ENCODE results near the gene POLDIP2.

The POLDIP2 gene

DNA sequence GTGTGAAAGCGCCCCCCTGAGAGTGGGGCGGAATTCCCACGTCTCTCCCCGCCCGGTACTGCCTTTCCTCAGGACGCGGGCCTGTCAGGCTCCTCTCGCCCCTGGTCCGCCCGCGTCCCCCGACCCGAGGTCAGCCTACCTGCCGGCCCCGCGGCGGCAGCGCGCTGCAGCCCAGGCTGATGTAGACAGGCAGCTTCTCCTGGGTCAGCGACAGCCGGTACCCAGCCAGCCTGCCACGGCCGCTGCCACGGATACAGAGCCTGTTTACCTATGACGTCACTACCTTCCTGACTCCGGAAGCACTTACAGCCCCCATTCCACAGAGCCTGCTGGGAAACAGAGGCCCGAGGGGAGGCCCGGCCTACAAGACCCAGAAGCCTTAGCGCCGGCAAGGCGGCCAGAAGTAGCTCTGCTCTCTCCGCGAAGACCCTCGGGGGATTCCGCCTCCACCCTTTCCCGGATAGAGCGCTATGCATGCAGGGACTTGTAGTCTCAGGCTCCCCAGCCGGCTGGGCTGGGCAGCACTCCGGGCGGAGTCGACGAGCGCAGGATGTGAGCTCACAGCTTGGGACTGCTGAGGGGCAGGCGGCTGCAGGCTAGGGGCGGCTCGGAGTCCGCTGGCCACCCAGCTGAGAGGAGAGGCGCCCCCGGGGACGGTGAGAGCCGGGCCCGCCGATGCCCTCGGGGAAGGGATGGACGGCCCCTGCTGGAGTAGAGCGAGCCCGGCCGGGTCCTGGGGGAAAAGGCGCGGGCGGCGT is 21.9 kb downstream of the POLDIP2 start, which contains the start of the genes IFT20 and TNFAIP1:
Gene IFT20 (minus strand): TSS at position 272 of the 758 bp plus-strand sequence. CDS start 3,487 bp downstream, outside the sequence.
Gene TNFAIP1 (plus strand): TSS at position 561 of the 758 bp plus-strand sequence. CDS start 3,761 bp downstream, outside the sequence.
- DNase-seq (ENCODE audit: low read depth) = peak; percentile 92

DNA sequence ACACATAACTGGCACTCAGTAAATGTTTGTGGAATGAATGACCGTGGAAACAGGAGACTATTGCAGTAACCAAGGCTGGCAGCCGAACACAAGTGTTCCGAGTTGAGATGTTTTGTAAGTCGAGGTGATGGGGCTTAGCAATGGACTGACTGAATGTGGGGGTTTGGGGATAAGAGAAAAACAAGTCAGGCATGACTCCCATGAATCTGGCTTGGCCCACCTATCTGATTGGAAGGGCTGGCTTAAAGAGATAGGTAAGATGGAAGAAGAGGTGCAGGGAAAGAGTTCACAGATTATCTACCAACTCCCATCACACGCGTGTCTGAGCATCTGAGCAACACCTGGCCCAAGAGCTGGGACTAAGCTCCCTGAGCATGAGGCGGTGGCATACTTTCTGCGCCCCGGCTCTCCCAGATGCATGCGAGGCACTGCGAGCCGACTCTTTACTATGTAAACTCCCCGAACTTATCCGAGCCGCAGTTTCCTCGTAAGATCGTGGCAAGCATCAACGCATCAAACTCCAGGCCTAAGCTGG is 22.6 kb downstream of the POLDIP2 start:
- DNase-seq (ENCODE audit: low read depth) = no peak

DNA sequence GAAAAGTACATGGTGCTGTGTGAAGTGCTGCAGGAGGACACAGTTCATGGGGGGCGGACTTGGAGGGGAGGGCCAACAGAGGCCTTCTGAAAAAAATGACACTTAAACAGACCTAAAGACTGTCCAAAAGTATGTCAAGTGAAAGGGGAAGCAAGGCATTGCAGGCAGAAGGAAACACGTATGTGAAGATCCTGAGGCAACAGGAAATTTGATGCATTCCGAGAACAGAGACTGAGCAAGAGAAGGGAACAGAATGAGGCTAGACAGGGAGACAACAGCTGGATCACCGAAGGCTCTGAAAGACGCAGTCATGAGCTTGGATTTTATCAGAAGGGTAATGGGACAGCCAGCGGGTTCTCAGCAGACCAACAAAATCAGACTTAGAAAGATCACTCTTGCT is 23.2 kb downstream of the POLDIP2 start:
- no peak for DNase-seq (ENCODE audit: low read depth)

DNA sequence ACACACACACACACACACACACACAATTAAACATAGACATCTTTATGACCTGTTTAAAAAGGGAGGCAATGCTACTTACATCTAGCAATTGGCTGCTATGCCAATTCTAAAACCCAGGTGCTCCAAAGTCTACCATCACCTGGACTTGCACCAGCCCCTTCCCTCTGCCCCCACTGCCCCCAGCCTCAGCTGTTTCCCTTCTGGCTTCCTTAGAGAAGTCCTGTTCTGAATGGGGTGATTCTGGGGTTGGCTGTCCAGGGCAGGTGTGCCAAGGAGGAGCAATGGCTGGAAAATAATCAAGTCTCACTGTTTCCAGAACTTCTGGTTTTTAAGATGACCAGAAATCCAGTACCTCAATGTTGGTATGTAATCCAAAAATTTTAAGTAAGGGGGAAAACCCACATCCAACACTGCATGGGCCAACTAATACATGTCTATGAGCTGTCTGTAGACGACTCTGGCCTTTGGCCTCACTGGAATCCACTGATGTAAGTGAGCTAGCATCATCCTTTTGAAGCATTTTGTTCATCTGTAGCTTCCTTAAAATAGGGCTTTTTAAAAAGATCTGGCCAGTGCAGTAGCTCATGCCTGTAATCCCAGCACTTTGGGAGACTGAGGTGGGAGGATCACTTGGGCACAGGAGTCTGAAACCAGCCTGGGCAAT is 24.1 kb downstream of the POLDIP2 start:
- DNase-seq (ENCODE audit: low read depth) = no peak

DNA sequence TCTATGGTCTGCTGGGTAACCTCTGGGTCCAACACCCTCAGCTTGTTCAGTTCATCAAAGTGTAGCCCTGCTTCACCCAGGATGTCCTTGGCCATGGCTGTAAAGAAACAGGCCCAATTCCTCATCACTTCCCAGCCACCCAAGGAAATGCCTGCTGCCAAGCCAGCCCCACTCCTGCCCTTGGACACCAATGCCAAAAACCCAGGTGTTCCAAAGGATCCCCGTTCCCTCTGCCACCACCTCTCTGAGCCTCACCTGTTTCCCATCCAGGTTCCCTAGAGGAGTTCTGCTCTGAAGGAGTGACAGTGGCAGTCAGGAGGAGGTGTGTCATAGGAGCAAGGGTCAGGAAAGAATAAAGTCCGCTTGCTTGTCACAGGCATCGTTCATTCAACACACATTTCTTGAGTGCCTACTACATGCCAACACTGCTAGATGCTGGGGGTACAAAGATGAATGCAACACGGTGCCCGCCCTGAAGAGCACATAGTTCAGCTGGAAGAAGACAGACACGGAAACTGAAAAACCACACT is 25.4 kb downstream of the POLDIP2 start:
- DNase-seq (ENCODE audit: low read depth) = no peak

DNA sequence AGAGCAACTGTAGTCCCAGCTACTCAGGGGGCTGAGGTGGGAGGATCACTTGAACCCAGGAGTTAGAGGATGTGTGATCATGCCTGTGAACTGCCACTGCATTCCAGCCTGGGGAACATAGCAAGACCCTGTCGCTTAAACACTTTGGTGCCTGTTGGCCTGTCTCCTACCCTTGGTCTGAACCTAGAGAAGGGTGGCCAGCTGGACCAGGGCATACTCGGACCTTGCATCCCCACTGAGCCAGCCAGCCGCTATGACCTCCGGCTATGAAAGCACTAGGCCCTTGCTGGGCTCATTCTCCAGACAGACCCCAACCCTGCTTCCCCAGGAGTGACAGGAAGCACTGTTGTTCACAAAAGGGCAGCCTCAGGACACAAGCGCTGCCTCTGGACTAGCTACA is 26.7 kb downstream of the POLDIP2 start:
- no peak for DNase-seq (ENCODE audit: low read depth)

DNA sequence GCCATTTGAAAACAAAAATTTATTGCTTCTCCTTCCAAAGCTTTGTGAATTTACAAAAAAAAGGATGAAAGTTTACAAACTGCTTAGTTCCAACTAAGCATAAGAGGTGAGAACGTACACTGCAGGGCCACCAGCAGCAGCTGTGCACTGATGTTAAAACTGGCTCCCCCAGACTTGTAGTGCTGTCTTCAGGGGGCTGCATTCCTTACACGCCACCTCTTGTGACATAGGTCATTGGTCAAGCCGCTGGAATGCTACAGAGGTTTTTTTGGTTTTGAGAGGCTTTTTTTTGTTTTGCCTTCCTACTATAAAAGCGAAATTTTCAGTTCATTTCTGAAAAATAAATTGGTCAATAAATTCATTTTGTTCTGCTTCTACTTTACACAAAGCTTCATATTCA is 29.0 kb downstream of the POLDIP2 start:
- DNase-seq (ENCODE audit: low read depth) = no peak

DNA sequence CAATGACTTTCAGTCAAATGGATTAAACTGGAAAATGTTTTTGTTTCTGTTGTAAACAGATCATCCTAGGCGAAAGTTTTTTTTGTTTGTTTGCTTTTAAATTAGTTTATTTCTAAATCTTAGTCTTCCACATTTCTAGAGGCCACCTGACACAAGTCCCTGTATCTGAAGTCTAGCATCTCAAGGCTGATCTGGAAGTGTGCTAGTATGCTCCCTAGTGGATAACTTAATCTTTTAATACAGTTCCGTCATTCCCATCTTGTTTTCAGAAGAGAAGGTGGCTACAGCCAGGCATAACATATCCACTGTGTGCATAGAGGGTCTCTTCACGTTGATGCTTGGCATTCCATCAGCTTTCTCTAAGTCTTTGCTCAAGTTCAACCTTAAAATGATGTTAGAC is 29.6 kb downstream of the POLDIP2 start:
- no peak for DNase-seq (ENCODE audit: low read depth)

DNA sequence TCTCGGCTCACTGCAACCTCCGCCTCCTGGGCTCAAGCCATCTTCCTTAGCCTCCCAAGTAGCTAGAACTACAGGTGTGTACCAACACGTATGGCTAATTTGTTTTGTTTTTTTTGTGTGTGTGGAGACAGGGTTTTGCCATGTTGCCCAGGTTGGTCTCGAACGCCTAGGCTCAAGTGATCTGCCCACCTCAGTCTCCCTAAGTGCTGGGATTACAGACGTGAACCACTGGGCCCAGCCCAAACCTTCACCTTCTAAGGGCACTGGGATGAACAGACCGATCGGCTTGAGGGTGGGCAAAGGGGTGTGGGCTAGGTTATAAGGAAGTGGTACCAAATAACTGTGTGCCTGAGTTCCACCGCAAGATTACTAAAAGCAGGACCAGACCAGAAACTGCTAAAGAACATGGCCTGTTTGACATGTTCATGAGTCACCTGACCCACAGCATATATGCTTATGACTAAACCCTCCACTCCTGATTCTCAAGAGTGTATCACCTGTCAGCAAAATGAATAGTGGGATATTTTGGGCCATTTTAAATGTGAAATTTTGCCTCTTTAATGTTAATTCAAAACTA is 30.2 kb downstream of the POLDIP2 start:
- no peak for DNase-seq (ENCODE audit: low read depth)

DNA sequence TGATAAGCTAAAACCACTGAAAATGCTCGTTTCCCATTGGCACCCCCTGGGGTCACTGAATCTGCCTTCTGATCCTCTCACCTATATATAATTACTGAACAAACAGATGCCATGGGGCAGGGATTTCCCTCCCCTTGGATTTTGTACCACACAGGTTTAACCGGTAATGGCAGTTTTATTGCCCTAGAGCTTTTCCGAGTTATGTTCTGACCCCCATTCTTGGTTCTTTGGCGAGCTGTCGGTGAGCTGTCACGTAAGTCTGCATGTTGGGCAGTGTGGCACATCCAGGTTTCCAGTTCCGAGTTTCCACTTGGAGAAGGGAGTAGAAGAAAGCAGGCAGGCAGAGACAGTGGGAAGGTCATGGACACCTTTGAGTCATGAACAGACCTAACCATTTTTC is 31.2 kb downstream of the POLDIP2 start:
- DNase-seq (ENCODE audit: low read depth) = no peak

DNA sequence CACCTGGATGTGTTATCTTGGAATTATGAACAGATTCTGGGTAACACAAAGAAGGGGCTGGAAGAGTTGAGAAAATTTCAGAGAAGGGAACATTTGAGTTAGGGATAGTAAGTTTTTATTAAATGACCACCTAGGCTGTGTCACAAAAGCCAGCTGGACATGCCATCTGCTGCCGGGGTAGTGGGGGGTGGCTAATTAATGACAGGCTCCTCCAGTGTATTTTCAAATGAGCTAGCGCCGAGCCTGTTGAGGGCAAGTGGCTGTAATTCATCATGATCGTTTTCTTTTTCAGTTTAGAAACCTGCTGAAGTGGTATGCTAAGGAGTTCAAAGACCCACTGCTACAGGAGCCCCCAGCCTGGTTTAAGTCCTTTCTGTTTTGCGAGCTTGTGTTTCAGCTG is 32.1 kb downstream of the POLDIP2 start:
- DNase-seq (ENCODE audit: low read depth) = no peak

DNA sequence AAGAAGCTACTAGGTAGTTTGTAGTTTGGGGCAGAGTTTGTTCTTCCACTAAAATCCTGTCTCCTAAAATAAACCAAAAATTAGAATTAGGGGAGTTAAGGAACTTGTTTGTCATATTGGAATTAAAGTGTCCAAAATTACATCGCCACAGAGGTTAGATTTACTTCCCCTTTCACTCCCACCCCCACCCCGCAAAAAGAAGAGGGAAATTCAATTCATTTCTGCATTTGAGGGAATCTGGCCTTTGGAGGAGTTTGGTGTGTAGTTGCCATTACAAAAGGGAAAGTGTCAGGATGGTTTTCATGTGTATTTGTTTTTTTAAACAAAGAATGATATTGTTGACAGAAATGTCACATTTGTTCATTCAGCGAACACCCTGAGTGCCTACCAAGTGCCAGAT is 32.5 kb downstream of the POLDIP2 start:
- DNase-seq (ENCODE audit: low read depth) = no peak

DNA sequence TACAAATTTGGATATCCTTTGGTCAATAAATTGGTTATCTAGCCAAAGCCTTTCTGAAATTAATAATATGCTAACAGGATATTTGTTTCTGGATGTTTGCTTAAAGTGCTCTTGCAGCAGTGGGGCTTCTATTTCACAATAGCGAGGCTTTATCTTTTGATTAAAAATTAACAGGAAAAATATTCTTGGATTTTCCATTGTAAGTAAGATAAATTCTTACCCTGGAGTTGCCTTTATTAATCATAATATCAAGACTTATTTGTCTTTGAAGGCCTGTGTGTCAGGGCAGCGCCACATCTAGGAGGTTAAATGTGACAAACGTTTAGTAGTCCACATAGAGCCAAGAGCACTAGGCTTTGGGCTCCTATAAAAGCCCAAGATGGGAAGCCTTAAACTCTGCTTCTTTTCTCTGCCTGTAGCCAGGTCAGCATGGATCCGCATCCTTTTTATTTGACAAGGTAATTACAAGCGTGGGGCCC is 33.0 kb downstream of the POLDIP2 start:
- no peak for DNase-seq (ENCODE audit: low read depth)

DNA sequence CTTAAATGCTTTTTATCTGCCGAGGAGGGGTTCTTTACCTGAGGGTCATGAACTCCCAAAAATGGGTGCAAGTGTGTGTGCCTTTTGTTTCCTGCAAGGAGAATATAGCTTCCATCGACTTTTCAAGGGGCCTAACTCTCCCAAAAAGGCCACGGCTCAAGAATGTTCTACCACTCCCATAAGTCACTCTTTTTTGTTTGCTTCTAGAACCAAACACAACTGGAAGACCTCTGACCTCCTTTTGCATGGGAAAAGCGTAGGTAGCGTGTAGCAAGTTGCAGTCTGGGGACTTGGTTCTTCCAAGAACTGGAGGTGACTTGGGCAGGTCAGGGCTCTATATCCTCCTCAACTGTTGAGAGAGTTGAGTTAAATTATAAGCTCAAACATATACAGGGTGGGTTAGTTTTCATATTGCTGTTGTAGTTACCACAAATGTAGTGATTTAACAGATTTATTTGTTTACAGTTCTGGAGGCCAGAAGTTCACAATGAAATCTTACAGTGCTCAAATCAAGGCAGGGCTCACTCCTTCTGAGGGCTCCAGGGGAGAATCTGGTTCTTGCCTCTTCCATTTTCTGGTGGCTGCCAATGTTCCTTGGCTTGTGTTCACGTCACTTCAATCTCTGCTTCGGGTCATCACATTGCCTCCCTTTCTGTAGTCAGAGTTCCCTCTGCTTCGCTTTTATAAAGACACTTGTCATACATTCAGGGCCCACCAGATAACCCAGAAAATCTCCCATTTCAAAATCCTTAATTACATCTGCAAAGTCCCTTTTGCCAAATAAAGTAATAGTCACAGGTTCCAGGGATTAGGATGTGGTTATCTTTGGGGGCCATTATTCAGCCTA is 36.9 kb downstream of the POLDIP2 start:
- no peak for DNase-seq (ENCODE audit: low read depth)

DNA sequence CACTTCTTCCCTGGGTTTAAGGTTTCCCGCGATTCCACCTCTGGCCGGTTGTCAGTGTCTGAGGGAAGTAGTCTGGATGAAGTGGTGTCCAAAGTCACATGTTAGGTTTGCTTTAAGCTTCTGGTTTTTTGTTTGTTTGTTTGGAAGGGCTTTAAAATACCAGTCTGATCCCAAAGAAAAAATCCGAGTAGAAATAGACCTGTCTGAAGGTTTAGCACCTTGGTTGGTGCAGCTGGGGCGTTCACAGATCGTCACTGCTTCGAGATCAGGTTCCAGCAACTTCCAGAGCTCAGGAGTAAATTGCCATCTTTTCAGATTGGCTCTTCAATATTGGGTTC is 37.8 kb downstream of the POLDIP2 start:
- no peak for DNase-seq (ENCODE audit: low read depth)

DNA sequence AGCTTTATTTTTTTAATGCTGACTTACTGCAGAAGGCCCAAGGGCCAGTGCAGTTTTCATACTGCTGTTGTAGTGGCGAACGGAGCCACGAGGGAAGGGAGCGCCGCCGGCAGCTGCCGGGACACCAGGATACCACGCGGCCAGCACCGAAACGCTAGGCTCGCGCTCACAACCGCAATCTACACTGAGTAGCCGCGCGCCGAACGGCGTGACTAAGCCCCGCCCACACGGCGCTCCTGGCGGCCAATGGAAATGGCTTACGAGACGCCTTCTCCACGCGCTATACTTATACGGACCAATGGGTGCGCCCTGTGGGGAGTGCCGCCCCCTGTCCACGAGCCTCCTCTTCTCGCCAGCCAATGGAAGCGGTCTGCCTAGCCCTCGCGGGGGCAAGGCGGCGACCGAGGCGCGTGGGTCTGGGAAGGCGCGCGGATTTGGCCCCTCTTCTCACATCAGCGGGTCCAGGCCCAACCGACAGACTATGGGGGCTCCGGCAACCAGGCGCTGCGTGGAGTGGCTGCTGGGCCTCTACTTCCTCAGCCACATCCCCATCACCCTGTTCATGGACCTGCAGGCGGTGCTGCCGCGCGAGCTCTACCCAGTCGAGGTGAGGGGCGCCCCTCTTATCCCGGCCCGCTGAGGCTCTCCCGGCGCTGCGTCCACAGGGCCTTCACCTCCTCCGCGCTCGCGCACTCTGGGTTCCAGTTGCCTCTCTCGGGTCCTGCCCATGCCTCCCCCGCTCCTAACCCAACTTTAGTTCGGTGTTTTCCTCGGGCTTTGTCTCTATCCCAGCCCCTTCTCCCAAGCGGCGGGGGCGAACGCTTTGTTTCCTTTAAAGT is 38.3 kb downstream of the POLDIP2 start, which contains the start of gene TMEM97:
Gene TMEM97 (plus strand): TSS at position 442 of the 839 bp plus-strand sequence. CDS start 40 bp downstream, at position 482.
- peak; percentile 91 for DNase-seq (ENCODE audit: low read depth)

DNA sequence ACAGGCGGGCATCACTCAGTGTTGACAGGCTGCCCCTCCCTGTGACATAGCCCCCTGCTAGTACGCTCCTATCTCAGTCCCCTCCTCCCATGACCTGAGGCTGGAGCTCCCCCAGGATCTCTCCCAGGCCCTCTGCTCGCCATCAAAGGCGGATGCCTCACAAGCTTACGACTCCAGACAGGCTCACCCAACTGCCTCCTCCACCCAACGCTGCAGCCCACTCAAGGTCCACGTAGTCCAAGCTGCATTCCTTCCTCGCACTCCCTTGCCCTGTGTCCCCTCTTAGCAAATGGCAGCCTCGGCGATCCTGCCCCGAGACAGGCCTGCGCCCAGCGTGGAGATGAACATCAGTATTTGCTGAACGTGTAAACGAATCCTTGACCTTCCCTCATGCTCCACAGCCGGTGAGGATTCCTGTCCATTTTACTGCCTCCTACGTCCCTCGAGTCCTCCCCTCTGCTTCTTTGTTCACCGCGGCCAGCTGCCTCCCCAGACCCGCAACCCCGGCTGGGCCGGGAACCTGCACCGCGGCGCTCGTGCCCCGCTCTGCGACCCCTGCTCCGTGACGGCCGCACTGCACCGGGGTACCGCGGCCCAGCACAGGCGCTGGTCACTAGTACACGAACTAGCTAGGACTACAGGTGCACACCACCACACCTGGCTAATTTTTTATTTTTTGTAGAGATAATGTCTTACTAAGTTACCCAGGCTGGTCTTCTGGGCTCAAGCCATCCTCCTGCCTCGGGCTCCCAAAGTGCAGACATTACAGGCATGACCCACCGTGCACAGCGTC is 39.2 kb downstream of the POLDIP2 start:
- no peak for DNase-seq (ENCODE audit: low read depth)

DNA sequence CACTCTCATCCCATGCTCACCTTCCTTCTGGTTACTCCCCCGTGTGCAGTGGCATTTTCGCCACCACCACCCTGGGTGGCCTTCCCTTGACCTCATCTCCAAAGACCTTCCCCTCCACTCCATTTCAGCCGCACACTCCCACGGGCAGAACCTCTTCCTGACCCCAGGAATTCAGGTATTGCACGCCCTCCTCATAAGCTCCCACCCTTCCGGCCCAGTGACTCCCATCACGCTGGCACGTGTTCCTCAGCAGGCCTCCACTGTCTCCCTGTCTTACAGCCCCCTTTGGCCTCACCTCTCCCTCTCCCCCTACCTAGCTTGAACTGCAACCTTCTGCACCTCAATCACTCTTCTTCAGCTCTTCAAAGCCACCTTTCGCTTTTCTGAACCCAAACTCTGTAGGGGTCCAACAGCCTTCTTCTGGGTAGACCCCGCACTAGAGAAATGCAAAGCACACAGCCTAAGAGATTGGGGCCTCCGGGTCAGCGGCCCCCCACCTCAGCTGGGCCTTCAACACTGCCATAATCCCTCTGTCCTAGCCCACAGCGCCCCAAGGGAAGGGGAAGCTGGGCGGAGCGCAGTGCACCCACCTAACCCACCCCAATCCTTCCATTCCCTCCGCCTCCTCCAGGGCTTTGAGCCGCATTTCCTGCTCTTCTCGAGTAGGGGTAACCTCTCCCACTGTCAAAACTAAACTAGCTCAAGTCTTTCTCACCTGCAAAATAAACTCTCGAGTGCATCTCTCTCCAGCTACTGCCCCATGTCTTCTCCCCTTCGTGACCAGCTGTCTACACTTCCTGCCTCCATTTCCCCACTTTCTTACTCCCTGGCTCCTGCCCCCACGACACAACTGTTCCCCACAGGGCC is 40.0 kb downstream of the POLDIP2 start:
- no peak for DNase-seq (ENCODE audit: low read depth)
